HG03139 (cell line): Measurements from ENCODE around the gene FBXL3.
A peak's percentile ranks its signal among the peaks of the same experiment; 100 is the strongest.
"Not testable (repeated sequence)": the region's sequence is repeated elsewhere in the genome, so short reads cannot be mapped to it uniquely, and the experiment has no call there.

Source experiments
- ATAC-seq: cut with Tn5 transposase; IDR thresholded peaks from one replicate; pipeline ENCODE4 v1.9.1; 2021; ENCODE audit not compliant: unreplicated experiment

FBXL3 gene

GRCh38 chr13:76991796-76992547 is 35.0 kb downstream of the FBXL3 start, which contains the start of gene CLN5:
CLN5 (plus strand) TSS chr13:76992081; CDS start chr13:76992099, 18 bp downstream.
- peak; percentile 95 for ATAC-seq

GRCh38 chr13:76991432-76991795 is 35.5 kb downstream of the FBXL3 start:
- peak; percentile 54 for ATAC-seq

DNA sequence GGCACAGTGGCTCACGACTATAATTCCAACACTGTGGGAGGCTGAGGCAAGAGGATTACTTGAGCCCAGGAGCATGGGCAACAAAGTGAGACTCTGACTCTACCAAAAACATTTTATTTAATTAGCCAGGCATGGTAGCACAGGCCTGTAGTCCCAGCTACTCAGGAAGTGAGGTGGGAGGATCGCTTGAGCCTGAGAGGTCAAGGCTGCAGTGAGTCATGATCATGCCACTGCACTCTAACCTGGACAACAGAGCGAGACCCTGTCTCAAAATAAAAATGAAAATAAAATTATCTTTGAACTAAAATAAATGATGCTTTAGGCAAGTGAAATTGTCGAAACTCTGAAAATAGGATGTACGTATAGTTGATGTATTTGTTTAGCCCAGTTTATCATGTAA is 43.3 kb downstream of the FBXL3 start:
- no peak for ATAC-seq

DNA sequence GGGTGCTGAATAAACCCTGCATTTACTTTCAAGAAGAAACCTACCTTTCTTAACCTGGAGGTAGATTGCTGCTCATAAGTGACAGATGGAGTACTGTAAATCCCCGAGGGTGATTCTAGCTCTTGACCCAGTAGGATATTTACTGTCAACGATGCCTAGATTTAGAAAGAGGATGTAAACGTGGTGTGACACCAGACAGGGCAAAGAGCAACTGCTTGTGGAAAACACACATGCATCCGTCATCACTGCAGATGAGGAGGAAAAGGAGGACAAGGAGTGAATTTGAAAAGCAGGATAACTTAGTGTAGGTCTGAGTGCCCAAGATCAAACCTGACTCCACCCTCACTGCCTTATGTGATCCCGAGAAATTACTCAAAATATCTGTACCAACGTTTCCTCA is 44.9 kb downstream of the FBXL3 start:
- no peak for ATAC-seq

GRCh38 chr13:76980075-76980718 is 46.8 kb downstream of the FBXL3 start:
- peak; percentile 99 for ATAC-seq

GRCh38 chr13:76976929-76977328 is 50.0 kb downstream of the FBXL3 start:
- ATAC-seq: no peak

GRCh38 chr13:76976490-76976889 is 50.5 kb downstream of the FBXL3 start:
- ATAC-seq: no peak

DNA sequence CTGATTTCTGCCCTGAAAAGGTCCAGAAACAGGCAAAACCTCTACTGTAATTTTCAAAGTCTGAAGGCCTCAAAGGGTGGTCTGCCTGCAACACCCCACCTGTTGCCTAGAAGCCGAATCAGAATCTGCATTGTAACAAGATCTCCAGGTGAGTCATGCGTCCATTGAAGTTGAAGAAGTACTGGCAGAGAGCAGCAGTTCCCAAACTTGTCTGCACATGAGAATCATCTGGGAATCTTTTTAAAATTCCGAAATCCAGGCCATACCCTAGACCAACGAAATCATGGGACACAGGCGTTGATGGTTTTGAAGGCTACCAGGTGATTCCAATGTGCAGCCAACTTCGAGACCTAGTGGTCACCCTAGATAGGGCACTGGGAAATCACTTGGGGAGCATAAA is 51.1 kb downstream of the FBXL3 start:
- ATAC-seq: no peak

DNA sequence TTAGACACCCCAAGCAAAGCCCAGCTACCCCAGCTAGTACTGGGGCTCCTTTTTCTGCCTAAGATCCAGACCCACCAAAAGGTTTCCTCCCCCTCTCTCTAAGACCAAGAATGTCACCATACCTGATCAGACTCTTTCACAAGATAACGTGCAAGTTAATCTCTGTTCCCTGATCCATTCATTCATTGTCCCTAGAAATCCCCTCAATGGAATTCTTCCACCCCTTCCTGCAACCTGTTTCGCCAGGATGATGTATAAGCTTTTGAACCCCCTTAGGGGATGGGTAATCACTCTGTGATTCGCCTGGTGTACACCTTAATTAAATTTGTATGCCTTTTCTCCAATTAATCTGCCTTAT is 52.4 kb downstream of the FBXL3 start:
- ATAC-seq: no peak

DNA sequence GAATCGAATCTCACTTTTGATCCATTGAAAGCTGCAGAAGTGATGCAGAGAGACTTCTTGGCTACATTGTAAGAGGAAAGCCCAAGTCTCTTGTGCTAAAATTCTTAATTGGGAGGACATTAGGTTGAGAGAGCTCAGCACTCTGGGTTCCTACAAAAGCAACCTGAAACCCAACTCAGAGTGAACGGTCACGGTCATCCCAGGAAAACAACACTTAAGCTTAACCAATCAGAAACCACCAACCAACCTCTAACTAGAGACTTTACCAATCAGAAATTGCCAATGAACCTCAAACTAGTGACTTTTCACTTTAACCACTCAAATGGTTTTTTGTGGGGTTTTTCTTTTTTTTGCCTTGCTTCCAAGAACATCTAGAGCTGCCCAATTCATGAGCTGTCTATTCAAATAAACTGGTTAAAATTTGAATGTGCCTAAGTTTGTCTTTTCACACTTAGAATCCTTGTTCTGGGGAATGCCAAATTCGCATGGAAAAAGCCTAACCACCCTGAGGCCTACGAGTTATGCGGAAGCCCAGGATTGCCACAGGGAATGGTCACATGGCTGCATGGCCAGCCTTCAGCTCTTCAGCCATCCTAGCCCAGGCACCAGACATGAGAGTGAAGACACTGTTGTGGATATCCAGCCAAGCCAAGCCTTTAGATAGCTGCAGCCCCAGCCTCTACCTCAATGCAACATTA is 52.9 kb downstream of the FBXL3 start:
- ATAC-seq: no peak

GRCh38 chr13:76971851-76972829 is 54.8 kb downstream of the FBXL3 start:
- ATAC-seq: no peak

GRCh38 chr13:76971215-76971614 is 55.7 kb downstream of the FBXL3 start:
- ATAC-seq: peak; percentile 53

- no peak for ATAC-seq
Observed at GRCh38 chr13:76969488-76970365, 57.2 kb downstream of the FBXL3 start.

DNA sequence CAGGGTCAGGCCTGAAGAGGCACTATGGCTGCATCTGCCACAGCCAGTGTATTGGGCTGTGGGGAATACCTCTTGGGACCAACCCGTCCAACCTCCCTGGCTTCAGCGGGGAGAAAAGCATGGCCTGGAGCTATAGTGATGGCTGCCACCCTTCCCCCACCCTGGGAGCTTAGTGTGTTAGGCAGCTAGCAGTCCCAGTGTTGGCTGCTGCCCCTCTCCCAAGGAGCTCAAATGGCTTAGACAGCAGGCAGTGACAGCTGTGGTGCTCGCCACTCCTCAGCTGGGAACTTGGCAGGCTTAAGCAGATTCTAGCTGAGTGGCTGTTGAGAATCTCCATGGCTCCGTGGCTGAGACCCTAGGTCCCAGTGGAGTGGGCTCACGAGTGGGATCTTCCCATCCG is 58.9 kb downstream of the FBXL3 start:
- no peak for ATAC-seq

GRCh38 chr13:76967031-76967430 is 59.9 kb downstream of the FBXL3 start:
- ATAC-seq: no peak

DNA sequence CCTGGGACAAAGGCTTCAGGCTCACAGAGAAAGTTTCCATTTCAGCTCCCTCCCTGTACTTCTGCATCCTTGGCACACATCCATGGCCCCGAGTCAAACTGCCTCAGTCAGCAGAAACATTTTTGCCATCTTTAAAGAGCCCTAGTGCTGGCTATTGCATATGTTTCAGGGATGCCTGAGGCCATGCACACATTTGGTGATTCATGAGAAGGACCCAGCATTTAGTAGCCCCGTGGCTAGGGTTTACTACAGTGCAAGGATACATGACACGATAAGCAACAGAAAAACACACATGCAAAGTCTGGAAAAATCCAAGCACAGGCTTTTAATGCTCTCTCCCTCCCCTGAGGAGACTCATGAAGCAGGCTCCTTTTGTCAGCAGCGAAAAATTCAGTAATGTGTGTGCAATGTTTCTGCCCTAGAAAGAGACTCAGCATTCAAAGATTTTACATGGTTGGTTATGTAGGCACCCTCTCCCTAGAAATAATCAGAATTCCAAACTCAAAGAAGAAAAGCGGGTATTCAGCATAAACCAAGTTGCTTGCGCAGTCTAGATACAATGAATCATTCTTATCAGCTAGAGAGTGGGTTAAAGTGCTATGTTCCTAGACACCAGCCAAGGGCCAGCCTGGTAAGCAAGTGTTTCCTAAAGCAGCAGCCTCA is 61.1 kb downstream of the FBXL3 start:
- ATAC-seq: no peak

DNA sequence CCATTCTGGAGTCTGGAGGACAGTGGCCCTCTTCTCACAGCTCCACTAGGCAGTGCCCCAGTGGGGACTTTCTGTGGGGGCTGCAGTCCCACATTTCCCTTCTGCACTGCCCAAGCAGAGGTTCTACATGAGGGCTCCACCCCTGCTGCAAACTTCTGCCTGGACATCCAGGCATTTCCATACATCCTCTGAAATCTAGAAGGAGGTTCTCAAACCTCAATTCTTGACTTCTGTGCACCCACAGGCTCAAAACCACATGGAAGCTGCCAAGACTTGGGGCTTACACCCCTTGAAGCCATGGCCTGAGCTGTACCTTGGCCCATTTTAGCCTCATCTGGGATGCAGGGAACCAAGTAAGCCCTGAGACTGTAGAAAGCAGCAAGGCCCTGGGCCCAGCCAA is 67.2 kb downstream of the FBXL3 start:
- not testable (repeated sequence) for ATAC-seq

- ATAC-seq: no peak
Observed at GRCh38 chr13:76958841-76959432, 68.0 kb downstream of the FBXL3 start.

DNA sequence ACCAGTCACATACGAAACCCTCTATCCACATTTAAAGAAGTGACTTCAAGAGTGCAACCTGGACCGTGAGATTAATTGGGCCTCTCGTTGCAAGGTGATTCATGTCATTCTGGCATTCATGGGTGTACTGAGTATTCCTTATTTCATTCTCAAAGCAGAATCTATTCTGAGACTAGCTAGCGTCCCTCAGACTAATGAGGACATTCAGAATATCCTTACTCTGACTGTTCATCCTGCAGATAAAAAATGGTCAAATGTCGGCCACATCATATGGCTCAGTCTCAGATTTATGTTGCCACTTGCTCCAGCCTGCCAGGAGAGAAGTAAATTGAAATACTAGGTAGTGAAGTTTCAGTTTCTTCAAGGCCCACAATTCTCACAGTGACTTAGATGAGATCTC is 71.3 kb downstream of the FBXL3 start:
- no peak for ATAC-seq
